Fibroblast of pulmonary artery (primary cell): ENCODE results near the gene ZNF724.
A peak's percentile ranks its signal among the peaks of the same experiment; 100 is the strongest.
"Not testable (repeated sequence)": the region's sequence is repeated elsewhere in the genome, so short reads cannot be mapped to it uniquely, and the experiment has no call there.

Experiments
- DNase-seq: peaks from one replicate; pipeline ENCODE4 v3.0.0-alpha.2; 2010; ENCODE audit warnings: low read depth
- H3K4me3 ChIP-seq: replicated peaks from 2 replicates; pipeline ENCODE4 v1.5.1; 2011; ENCODE audit warnings: low read depth, mild to moderate bottlenecking, control low read depth, low read length, moderate library complexity
- TF ChIP-seq, protein P1 (sequence below): IDR thresholded peaks from 2 replicates; pipeline ENCODE4 v1.5.1; 2011; ENCODE audit warnings: mild to moderate bottlenecking, control low read depth, low read length, inconsistent platforms; ENCODE audit errors: missing control alignments

Gene ZNF724

GRCh38 chr19:23281663-23282276 is 31.6 kb upstream of the ZNF724 start:
- DNase-seq: no peak
- H3K4me3 ChIP-seq: no peak overlapping the region
- TF ChIP-seq, protein P1, sequence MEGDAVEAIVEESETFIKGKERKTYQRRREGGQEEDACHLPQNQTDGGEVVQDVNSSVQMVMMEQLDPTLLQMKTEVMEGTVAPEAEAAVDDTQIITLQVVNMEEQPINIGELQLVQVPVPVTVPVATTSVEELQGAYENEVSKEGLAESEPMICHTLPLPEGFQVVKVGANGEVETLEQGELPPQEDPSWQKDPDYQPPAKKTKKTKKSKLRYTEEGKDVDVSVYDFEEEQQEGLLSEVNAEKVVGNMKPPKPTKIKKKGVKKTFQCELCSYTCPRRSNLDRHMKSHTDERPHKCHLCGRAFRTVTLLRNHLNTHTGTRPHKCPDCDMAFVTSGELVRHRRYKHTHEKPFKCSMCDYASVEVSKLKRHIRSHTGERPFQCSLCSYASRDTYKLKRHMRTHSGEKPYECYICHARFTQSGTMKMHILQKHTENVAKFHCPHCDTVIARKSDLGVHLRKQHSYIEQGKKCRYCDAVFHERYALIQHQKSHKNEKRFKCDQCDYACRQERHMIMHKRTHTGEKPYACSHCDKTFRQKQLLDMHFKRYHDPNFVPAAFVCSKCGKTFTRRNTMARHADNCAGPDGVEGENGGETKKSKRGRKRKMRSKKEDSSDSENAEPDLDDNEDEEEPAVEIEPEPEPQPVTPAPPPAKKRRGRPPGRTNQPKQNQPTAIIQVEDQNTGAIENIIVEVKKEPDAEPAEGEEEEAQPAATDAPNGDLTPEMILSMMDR: no peak

DNA sequence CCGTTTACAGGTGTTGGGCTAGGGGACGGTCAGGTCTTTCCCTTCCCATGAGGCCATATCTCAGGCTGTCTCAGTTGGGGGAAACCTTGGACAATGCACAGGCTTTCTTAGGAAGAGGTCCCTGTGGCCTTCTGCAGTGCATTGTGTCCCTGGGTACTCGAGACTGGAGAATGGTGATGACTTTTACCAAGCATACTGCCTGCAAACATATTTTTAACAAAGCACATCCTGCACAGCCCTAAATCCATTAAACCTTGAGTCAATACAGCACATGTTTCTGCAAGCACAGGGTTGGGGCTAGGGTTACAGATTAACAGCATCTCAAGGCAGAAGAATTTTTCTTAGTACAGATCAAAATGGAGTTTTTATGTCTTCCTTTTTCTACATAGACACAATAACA is 27.9 kb upstream of the ZNF724 start:
- H3K4me3 ChIP-seq, DNase-seq: not testable (repeated sequence)

GRCh38 chr19:23273590-23274412 is 23.6 kb upstream of the ZNF724 start:
- TF ChIP-seq, protein P1: no peak
- H3K4me3 ChIP-seq: peak overlapping the region; percentile 94
- peak; percentile 89 for DNase-seq

GRCh38 chr19:23273022-23273589 is 22.9 kb upstream of the ZNF724 start:
- peak overlapping the region; percentile 94 for H3K4me3 ChIP-seq
- DNase-seq: no peak
- TF ChIP-seq, protein P1: no peak

DNA sequence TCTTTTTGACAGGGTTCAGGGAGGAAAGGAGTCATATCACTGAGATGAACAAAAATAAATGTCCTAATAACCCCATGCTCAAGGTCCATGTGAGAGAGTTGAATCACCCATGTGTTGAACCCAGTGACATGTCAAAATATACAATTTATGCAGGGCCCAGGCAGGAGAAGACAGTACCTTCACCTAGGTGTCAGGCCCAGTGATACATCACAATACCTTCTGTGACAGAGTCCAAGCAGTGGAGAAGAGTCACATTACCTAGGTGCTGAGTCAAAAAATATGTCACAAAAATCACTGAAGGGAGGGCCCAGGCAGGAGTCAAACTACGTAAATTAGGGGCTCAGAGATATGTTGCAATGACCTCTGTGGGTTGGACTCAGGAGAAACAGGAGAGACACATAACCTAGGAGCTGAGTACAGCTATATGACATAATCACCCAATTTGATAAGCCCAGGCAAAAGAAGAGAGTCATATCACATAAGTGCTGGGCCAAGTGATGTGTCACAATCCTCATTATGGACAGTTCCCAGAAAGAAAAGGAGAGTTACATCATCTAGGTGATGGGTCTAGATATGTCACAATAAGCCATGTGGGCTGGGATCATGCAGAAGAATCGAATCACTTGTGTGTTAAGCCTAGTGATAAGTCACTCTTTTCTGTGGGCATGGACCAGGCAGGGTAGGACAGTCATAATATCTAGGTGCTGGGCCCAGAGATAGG is 13.8 kb upstream of the ZNF724 start:
- TF ChIP-seq, protein P1: no peak
- H3K4me3 ChIP-seq: no peak overlapping the region
- no peak for DNase-seq

DNA sequence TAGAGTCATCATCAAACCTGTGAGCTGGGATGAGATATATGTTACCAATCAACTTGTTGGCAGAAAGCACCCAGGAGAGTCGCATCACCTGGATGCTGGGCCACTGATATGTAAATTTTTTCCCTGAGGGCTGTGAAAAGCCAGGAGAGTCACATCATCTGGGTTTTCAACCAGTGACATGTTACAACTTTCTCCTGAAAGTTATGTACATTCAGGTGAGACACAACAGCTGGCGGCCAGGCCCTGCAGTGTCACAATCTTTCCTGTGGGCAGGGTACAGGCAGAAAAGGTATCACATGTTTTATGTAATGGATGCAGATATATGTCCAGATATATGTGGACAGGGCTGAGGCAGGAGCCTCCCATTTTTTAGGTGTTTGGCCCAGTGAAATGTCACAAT is 13.2 kb upstream of the ZNF724 start:
- no peak overlapping the region for H3K4me3 ChIP-seq
- TF ChIP-seq, protein P1: no peak
- DNase-seq: no peak

- no peak for DNase-seq
- TF ChIP-seq, protein P1: no peak
- H3K4me3 ChIP-seq: no peak overlapping the region
Observed at GRCh38 chr19:23262920-23263319, 12.7 kb upstream of the ZNF724 start.
